ENCODE measurements around the gene OR2AK2. TPM values are rescaled to one million over a fixed set of nuclear protein-coding genes. Genes with fewer than 3 reads are reported as not detected.

Gene OR2AK2
- total RNA-seq, 1 experiment from 2014 or later, result not detected

GRCh38 chr1:248009681-248010080 lies 44.6 kb downstream of the OR2AK2 start:
- Histone ChIP-seq H3K9me3 (peaks cover 5% of the 10 kb centered on the region; the same call in 1 of the 2 replicates), H3K27me3 (replicated peaks; ENCODE audit: control insufficient read depth, insufficient read depth, low read length) (no peaks in the 10 kb centered on the region), H3K4me3 (ENCODE audit: low read depth, low read length) (no peak overlapping the region), H3K36me3 (ENCODE audit: control insufficient read depth, insufficient read depth, low read length) (no peaks in the 10 kb centered on the region), H3K4me1 (no peaks in the 10 kb centered on the region)
- Mint-ChIP-seq H3K4me1 (ENCODE audit: low read depth, unreplicated experiment) (no peaks in the 10 kb centered on the region), H3K36me3 (ENCODE audit: insufficient read depth, unreplicated experiment) (no peaks in the 10 kb centered on the region), H3K4me3 (ENCODE audit: unreplicated experiment) (no peak overlapping the region), H3K27ac (ENCODE audit: unreplicated experiment) (no peak overlapping the region), H3K9me3 (ENCODE audit: unreplicated experiment) (peaks cover 32% of the 10 kb centered on the region), H3K27me3 (ENCODE audit: insufficient read depth, unreplicated experiment) (no peaks in the 10 kb centered on the region)
- TF ChIP-seq CTCF (IDR thresholded peaks at IDR 0.05; ENCODE audit: insufficient read depth in 1 of 2, low read depth in 1 of 2, low read length in 1 of 2, severe bottlenecking in 1 of 2, unreplicated experiment in 1 of 2), result no peak
- no peak for DNase-seq
- ChIA-PET CTCF (no interaction called here), POLR2A (no interaction called here)
- no TSS peak for BruUV-seq (replicated peaks)
- intact Hi-C loops (cut with micrococcal nuclease; ENCODE audit: unreplicated experiment), result no loop called here

- no peaks in the 10 kb centered on the region for H3K27me3 Mint-ChIP-seq (ENCODE audit: insufficient read depth, unreplicated experiment)
- no peaks in the 10 kb centered on the region for H3K4me1 ChIP-seq
- no peak within 1 kb of the TSS for H3K4me3 Mint-ChIP-seq (ENCODE audit: unreplicated experiment)
- intact Hi-C loops (cut with micrococcal nuclease; ENCODE audit: unreplicated experiment), result no loop called here
- peaks cover under 1% of the 10 kb centered on the region; the same call in 1 of the 2 replicates for H3K9me3 ChIP-seq
- H3K27me3 ChIP-seq (replicated peaks; ENCODE audit: control insufficient read depth, insufficient read depth, low read length), result no peaks in the 10 kb centered on the region
- no peaks in the 10 kb centered on the region for H3K36me3 Mint-ChIP-seq (ENCODE audit: insufficient read depth, unreplicated experiment)
- no peak for DNase-seq
- H3K9me3 Mint-ChIP-seq (ENCODE audit: unreplicated experiment), result peaks cover 47% of the 10 kb centered on the region
- no peaks in the 10 kb centered on the region for H3K4me1 Mint-ChIP-seq (ENCODE audit: low read depth, unreplicated experiment)
- no TSS peak for BruUV-seq (replicated peaks)
- POLR2A ChIA-PET, result no interaction called here
- CTCF ChIA-PET, result no interaction called here
- no peak within 1 kb of the TSS for H3K27ac Mint-ChIP-seq (ENCODE audit: unreplicated experiment)
- TF ChIP-seq CTCF (IDR thresholded peaks at IDR 0.05; ENCODE audit: insufficient read depth in 1 of 2, low read depth in 1 of 2, low read length in 1 of 2, severe bottlenecking in 1 of 2, unreplicated experiment in 1 of 2), result no peak
- H3K36me3 ChIP-seq (ENCODE audit: control insufficient read depth, insufficient read depth, low read length), result no peaks in the 10 kb centered on the region
- no peak within 1 kb of the TSS for H3K4me3 ChIP-seq (ENCODE audit: low read depth, low read length)
Measured at GRCh38 chr1:248013229-248013710, 48.2 kb downstream of the OR2AK2 start, which contains the start of gene OR2L5. OR2L5 (plus strand) TSS chr1:248013660; CDS start chr1:248021948, 8,288 bp downstream.

GRCh38 chr1:248015803-248016202 lies 50.8 kb downstream of the OR2AK2 start:
- H3K36me3 Mint-ChIP-seq (ENCODE audit: insufficient read depth, unreplicated experiment), result no peaks in the 10 kb centered on the region
- no peaks in the 10 kb centered on the region for H3K9me3 ChIP-seq
- TF ChIP-seq CTCF (IDR thresholded peaks at IDR 0.05; ENCODE audit: insufficient read depth in 1 of 2, low read depth in 1 of 2, low read length in 1 of 2, severe bottlenecking in 1 of 2, unreplicated experiment in 1 of 2), result no peak
- H3K4me3 Mint-ChIP-seq (ENCODE audit: unreplicated experiment), result no peak overlapping the region
- no peak for DNase-seq
- ChIA-PET POLR2A (no interaction called here), CTCF (no interaction called here)
- H3K27ac Mint-ChIP-seq (ENCODE audit: unreplicated experiment), result no peak overlapping the region
- no peaks in the 10 kb centered on the region for H3K36me3 ChIP-seq (ENCODE audit: control insufficient read depth, insufficient read depth, low read length)
- peaks cover 24% of the 10 kb centered on the region for H3K9me3 Mint-ChIP-seq (ENCODE audit: unreplicated experiment)
- H3K27me3 ChIP-seq (replicated peaks; ENCODE audit: control insufficient read depth, insufficient read depth, low read length), result no peaks in the 10 kb centered on the region
- no peaks in the 10 kb centered on the region for H3K4me1 ChIP-seq
- no peak overlapping the region for H3K4me3 ChIP-seq (ENCODE audit: low read depth, low read length)
- intact Hi-C loops (cut with micrococcal nuclease; ENCODE audit: unreplicated experiment), result no loop called here
- no peaks in the 10 kb centered on the region for H3K27me3 Mint-ChIP-seq (ENCODE audit: insufficient read depth, unreplicated experiment)
- BruUV-seq (replicated peaks), result no TSS peak
- no peaks in the 10 kb centered on the region for H3K4me1 Mint-ChIP-seq (ENCODE audit: low read depth, unreplicated experiment)

Other genes starting within 250 kb of the OR2AK2 start
- gene OR6F1, start 248.6 kb upstream of the OR2AK2 start, total RNA-seq (2022), result not detected in 2 replicates
- gene OR14K1, start 226.6 kb upstream of the OR2AK2 start, total RNA-seq (2022), result not detected in 2 replicates
- not detected in 2 replicates for gene OR14A2, start 217.1 kb upstream of the OR2AK2 start, total RNA-seq (2022)
- not detected in 2 replicates for gene OR1C1, start 204.7 kb upstream of the OR2AK2 start, total RNA-seq (2022)
- not detected in 2 replicates for gene OR14A16, start 141.1 kb upstream of the OR2AK2 start, total RNA-seq (2022)
- gene OR11L1, start 123.3 kb upstream of the OR2AK2 start, total RNA-seq (2022), result not detected in 2 replicates
- gene TRIM58, start 108.0 kb upstream of the OR2AK2 start, total RNA-seq (2022), result not detected in 2 replicates
- gene OR2W3, start 69.6 kb upstream of the OR2AK2 start, total RNA-seq (2022), result not detected in 2 replicates
- gene OR2T8, start 45.0 kb upstream of the OR2AK2 start, total RNA-seq (2022), result not detected in 2 replicates
- not detected in 2 replicates for gene OR2AJ1, start 40.3 kb upstream of the OR2AK2 start, total RNA-seq (2022)
- gene OR2L8, start 16.4 kb upstream of the OR2AK2 start, total RNA-seq (2022), result not detected in 2 replicates
- not detected in 2 replicates for gene OR2L5, start 48.4 kb downstream of the OR2AK2 start, total RNA-seq (2022)
- gene OR2L2, start 64.8 kb downstream of the OR2AK2 start, total RNA-seq (2022), result 0.16 TPM in 2 replicates
- gene OR2L3, start 81.6 kb downstream of the OR2AK2 start, total RNA-seq (2022), result not detected in 2 replicates
- gene OR2L13, start 130.0 kb downstream of the OR2AK2 start, total RNA-seq (2022), result not detected in 2 replicates
- not detected in 2 replicates for gene OR2M5, start 179.9 kb downstream of the OR2AK2 start, total RNA-seq (2022)
- not detected in 2 replicates for gene OR2M2, start 209.6 kb downstream of the OR2AK2 start, total RNA-seq (2022)
- gene OR2M3, start 232.0 kb downstream of the OR2AK2 start, total RNA-seq (2022), result not detected in 2 replicates